ENCODE results near the gene TGFBR3L. TPM values are rescaled to one million over a fixed set of nuclear protein-coding genes. Genes with fewer than 3 reads are reported as not detected.

Gene TGFBR3L
- total and polyA plus RNA-seq, 2 donors (not counting 3 experiments of a cell fraction or from before 2014, with no cell fraction given) = 0.35 TPM; not detected in 1

DNA sequence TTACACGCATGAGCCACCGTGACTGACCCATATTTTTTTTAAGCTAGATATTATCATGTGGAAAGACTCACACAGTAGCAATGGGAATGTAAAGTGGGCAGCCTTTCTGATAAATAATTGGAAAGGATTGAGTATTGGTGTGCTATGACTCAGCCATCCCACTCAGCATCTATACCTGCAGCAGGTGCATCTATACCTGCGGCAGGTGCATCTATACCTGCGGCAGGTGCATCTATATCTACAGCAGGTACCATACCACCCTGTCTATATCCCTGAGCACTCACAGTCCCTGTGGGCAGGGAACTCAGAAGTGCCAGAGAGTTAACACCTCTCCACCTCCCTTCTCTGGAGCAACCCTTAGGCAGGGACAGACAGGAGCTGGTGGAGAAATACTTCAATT, 31.5 kb upstream of the TGFBR3L start:
- H3K36me3 ChIP-seq (ENCODE audit: control insufficient read depth in 2 of 2, extremely low read depth in 1 of 2, insufficient read depth in 2 of 2, low read length in 2 of 2) = no peaks in the 10 kb centered on the region
- no peaks in the 10 kb centered on the region for H3K9me3 ChIP-seq (replicated peaks; ENCODE audit: control insufficient read depth, insufficient read depth, low read length)
- no peaks in the 10 kb centered on the region for H3K79me2 ChIP-seq (ENCODE audit: control insufficient read depth, insufficient read depth, low read length)
- no peak overlapping the region for H3K4me3 ChIP-seq (replicated peaks in 1 of 3; ENCODE audit: insufficient read depth in 1 of 3, low read depth in 1 of 3, low read length in 3 of 3)
- no peaks in the 10 kb centered on the region for H4K20me1 ChIP-seq (replicated peaks; ENCODE audit: control insufficient read depth, extremely low read depth, insufficient read depth, low read length)
- CTCF ChIA-PET = interaction anchor here (1.0 to 2.0 kb wide), 2 partner anchors 14 to 20 kb away, joined by 3 to 14 read pairs; partner anchors contain the start of gene MAP2K7
- peaks cover 2% of the 10 kb centered on the region for H3K4me1 ChIP-seq (ENCODE audit: control insufficient read depth, extremely low read depth, insufficient read depth, low read length)
- dilution Hi-C loops (cut with MboI; ENCODE audit: extremely low pct_ligation_motif_present, low sequenced_read_pairs) = no loop called here
- H3K4me2 ChIP-seq (ENCODE audit: insufficient read depth, low read length) = no peak overlapping the region
- POLR2A ChIA-PET = interaction anchor here (0.7 kb wide), 1 partner anchor 143 kb away, joined by 7 read pairs; no protein-coding TSS in a partner anchor
- no peaks in the 10 kb centered on the region for H3K27me3 ChIP-seq (ENCODE audit: control insufficient read depth in 2 of 2, insufficient read depth in 2 of 2, low read length in 2 of 2)
- H3K9ac ChIP-seq (replicated peaks; ENCODE audit: extremely low read depth, insufficient read depth, low read length) = no peak overlapping the region
- intact Hi-C loops (cut with micrococcal nuclease) = no loop called here
- TF ChIP-seq MYC (IDR thresholded peaks at IDR 0.05; ENCODE audit: low read depth, low read length) = no peak
- TF ChIP-seq GATA2 (IDR thresholded peaks at IDR 0.05; ENCODE audit: insufficient read depth, insufficient read length, low read depth, low read length) = no peak
- TF ChIP-seq, protein P1, sequence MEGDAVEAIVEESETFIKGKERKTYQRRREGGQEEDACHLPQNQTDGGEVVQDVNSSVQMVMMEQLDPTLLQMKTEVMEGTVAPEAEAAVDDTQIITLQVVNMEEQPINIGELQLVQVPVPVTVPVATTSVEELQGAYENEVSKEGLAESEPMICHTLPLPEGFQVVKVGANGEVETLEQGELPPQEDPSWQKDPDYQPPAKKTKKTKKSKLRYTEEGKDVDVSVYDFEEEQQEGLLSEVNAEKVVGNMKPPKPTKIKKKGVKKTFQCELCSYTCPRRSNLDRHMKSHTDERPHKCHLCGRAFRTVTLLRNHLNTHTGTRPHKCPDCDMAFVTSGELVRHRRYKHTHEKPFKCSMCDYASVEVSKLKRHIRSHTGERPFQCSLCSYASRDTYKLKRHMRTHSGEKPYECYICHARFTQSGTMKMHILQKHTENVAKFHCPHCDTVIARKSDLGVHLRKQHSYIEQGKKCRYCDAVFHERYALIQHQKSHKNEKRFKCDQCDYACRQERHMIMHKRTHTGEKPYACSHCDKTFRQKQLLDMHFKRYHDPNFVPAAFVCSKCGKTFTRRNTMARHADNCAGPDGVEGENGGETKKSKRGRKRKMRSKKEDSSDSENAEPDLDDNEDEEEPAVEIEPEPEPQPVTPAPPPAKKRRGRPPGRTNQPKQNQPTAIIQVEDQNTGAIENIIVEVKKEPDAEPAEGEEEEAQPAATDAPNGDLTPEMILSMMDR (IDR thresholded peaks at IDR 0.05; ENCODE audit: extremely low read depth in 1 of 2, insufficient read depth in 1 of 2, low read depth in 1 of 2, low read length in 2 of 2) = no peak
- no peak for TF ChIP-seq MAX (IDR thresholded peaks at IDR 0.05; ENCODE audit: insufficient read depth, insufficient read length)
- no peak for TF ChIP-seq POLR2A (IDR thresholded peaks at IDR 0.05; ENCODE audit: low read depth, low read length)
- TF ChIP-seq POLR2AphosphoS5 (IDR thresholded peaks at IDR 0.05; ENCODE audit: insufficient read depth, low read depth, low read length) = no peak
- no peak for TF ChIP-seq EZH2 (IDR thresholded peaks at IDR 0.05; ENCODE audit: borderline replicate concordance, low read depth, low read length, severe bottlenecking)
- no peak for TF ChIP-seq FOS (IDR thresholded peaks at IDR 0.05; ENCODE audit: borderline replicate concordance, insufficient read depth, low read length)
- no peak for TF ChIP-seq JUN (IDR thresholded peaks at IDR 0.05; ENCODE audit: borderline replicate concordance, insufficient read depth, insufficient read length, low read depth)
- no peak for DNase-seq (ENCODE audit: low read depth, low spot score)
- no peak overlapping the region for H3K27ac ChIP-seq (ENCODE audit: insufficient read depth, low read depth, low read length)
- no peak overlapping the region for H2AFZ ChIP-seq (ENCODE audit: low read depth, low read length)
- no TSS peak for BruUV-seq (replicated peaks)
- no peaks in the 10 kb centered on the region for H3K9me1 ChIP-seq (replicated peaks; ENCODE audit: control insufficient read depth, extremely low read depth, insufficient read depth, low read length)
- no peak for FAIRE-seq
